Mesenchymal stem cell (in vitro differentiated cells and primary cell): ENCODE data around the gene FAM234B.

ENCODE experiments used
- DNase-seq: peaks from one replicate; pipeline ENCODE4 v3.0.0-alpha.2; 2013
- H2AFZ ChIP-seq: one replicate; pipeline ENCODE4 v1.6.1; 2013; ENCODE audit warnings: low read depth, mild to moderate bottlenecking, control low read depth, inconsistent platforms, low read length, moderate library complexity
- H2AK5ac ChIP-seq: 2 replicates; pipeline ENCODE4 v1.6.1; 2013; ENCODE audit warnings: low read length, moderate library complexity, mild to moderate bottlenecking, inconsistent platforms; ENCODE audit not compliant: severe bottlenecking
- H2BK120ac ChIP-seq: one replicate; pipeline ENCODE4 v1.6.1; 2013; ENCODE audit warnings: low read depth, mild to moderate bottlenecking, inconsistent platforms, low read length, moderate library complexity
- H2BK12ac ChIP-seq, 2 experiments: one replicate each; pipeline ENCODE4 v1.6.1; 2013; ENCODE audit warnings: inconsistent platforms in 2 of 2, low read length in 2 of 2, mild to moderate bottlenecking in 2 of 2, moderate library complexity in 2 of 2, control low read depth in 1 of 2
- H2BK15ac ChIP-seq: one replicate; pipeline ENCODE4 v1.6.1; 2013; ENCODE audit warnings: mild to moderate bottlenecking, low read depth, inconsistent platforms; ENCODE audit not compliant: poor library complexity, severe bottlenecking
- H2BK5ac ChIP-seq: 2 replicates; pipeline ENCODE4 v1.6.1; 2013; ENCODE audit warnings: low read depth, mild to moderate bottlenecking, low read length, control low read depth, inconsistent platforms; ENCODE audit not compliant: poor library complexity, severe bottlenecking
- H3K14ac ChIP-seq, 2 experiments: one replicate each; pipeline ENCODE4 v1.6.1; 2013; ENCODE audit warnings: inconsistent platforms in 2 of 2, low read length in 2 of 2, control low read depth in 1 of 2, mild to moderate bottlenecking in 1 of 2, moderate library complexity in 1 of 2
- H3K18ac ChIP-seq, 2 experiments: one replicate each; pipeline ENCODE4 v1.6.1; 2013; ENCODE audit warnings: inconsistent platforms in 2 of 2, low read length in 2 of 2, control low read depth in 1 of 2, low read depth in 1 of 2, mild to moderate bottlenecking in 1 of 2
- H3K23ac ChIP-seq, 2 experiments: one replicate each; pipeline ENCODE4 v1.6.1; 2013; ENCODE audit warnings: inconsistent platforms in 2 of 2, low read length in 2 of 2, mild to moderate bottlenecking in 2 of 2, moderate library complexity in 2 of 2, control low read depth in 1 of 2
- H3K27ac ChIP-seq: 2 replicates; pipeline ENCODE4 v1.5.1; 2013; ENCODE audit warnings: mild to moderate bottlenecking, moderate library complexity, low read length, control low read depth, inconsistent platforms; ENCODE audit not compliant: poor library complexity, severe bottlenecking
- H3K27me3 ChIP-seq, 2 experiments: 2 replicates each; pipeline versions ENCODE4 v1.6.1 to v1.7.0; 2013; ENCODE audit warnings: low read length in 2 of 2, mild to moderate bottlenecking in 2 of 2, moderate library complexity in 2 of 2, control low read depth in 1 of 2, inconsistent platforms in 1 of 2; ENCODE audit not compliant: control insufficient read depth in 1 of 2, insufficient read depth in 1 of 2
- H3K36me3 ChIP-seq, 2 experiments: 2 replicates each; pipeline versions ENCODE4 v1.6.1 to v1.7.0; 2013; ENCODE audit warnings: low read length in 2 of 2, control low read depth in 1 of 2, inconsistent platforms in 1 of 2, low read depth in 1 of 2, mild to moderate bottlenecking in 1 of 2; ENCODE audit not compliant: insufficient read depth in 2 of 2, control insufficient read depth in 1 of 2
- H3K4ac ChIP-seq, 2 experiments: one replicate each; pipeline ENCODE4 v1.6.1; 2013; ENCODE audit warnings: inconsistent platforms in 2 of 2, low read length in 2 of 2, mild to moderate bottlenecking in 2 of 2, moderate library complexity in 2 of 2, control low read depth in 1 of 2, low read depth in 1 of 2
- H3K4me1 ChIP-seq: 2 replicates; pipeline ENCODE4 v1.6.1; 2013; ENCODE audit warnings: low read depth, low read length, control low read depth; ENCODE audit not compliant: control insufficient read depth, insufficient read depth
- H3K4me2 ChIP-seq: 2 replicates; pipeline ENCODE4 v1.6.1; 2013; ENCODE audit warnings: low read length, mild to moderate bottlenecking, inconsistent platforms; ENCODE audit not compliant: poor library complexity, severe bottlenecking
- H3K4me3 ChIP-seq, 2 experiments: 2 replicates each; pipeline versions ENCODE4 v1.5.1 to v1.7.0; 2013; ENCODE audit warnings: low read length in 2 of 2, mild to moderate bottlenecking in 2 of 2, control low read depth in 1 of 2, low read depth in 1 of 2; ENCODE audit not compliant: insufficient read depth in 1 of 2
- H3K79me1 ChIP-seq: replicated peaks from 2 replicates; pipeline ENCODE4 v1.6.1; 2013; ENCODE audit warnings: mild to moderate bottlenecking, control low read depth, low read length, inconsistent platforms; ENCODE audit not compliant: poor library complexity, severe bottlenecking
- H3K9ac ChIP-seq: 2 replicates; pipeline ENCODE4 v1.7.0; 2013; ENCODE audit warnings: mild to moderate bottlenecking, low read length, moderate library complexity
- H3K9me3 ChIP-seq: 2 replicates; pipeline ENCODE4 v1.7.0; 2013; ENCODE audit warnings: mild to moderate bottlenecking, low read length; ENCODE audit not compliant: control insufficient read depth
- H4K8ac ChIP-seq: one replicate; pipeline ENCODE4 v1.6.1; 2013; ENCODE audit warnings: inconsistent platforms, mild to moderate bottlenecking, low read length, moderate library complexity
- H4K91ac ChIP-seq: one replicate; pipeline ENCODE4 v1.6.1; 2013; ENCODE audit warnings: mild to moderate bottlenecking, low read length, inconsistent platforms
- WGBS: methylation state at CpG from one replicate; pipeline ENCODE4 v1.1.7; 2013; ENCODE audit warnings: mixed read lengths; 5-methylcytosine and 5-hydroxymethylcytosine counted together

FAM234B gene

GRCh38 chr12:13121568-13121967 is 77.4 kb downstream of the FAM234B start:
- no peak overlapping the region for H3K9ac ChIP-seq
- H4K91ac ChIP-seq, result no peak overlapping the region
- no peak overlapping the region for H3K27ac ChIP-seq
- peak overlapping the region in 1 of 2 experiments; percentile 2 for H3K4ac ChIP-seq
- no peak overlapping the region for H4K8ac ChIP-seq
- H3K27me3 ChIP-seq, result no peaks in the 10 kb centered on the region
- H2BK120ac ChIP-seq, result no peak overlapping the region
- no peaks in the 10 kb centered on the region for H3K79me1 ChIP-seq
- no peak overlapping the region for H3K14ac ChIP-seq
- H3K36me3 ChIP-seq, result no peaks in the 10 kb centered on the region
- H2AK5ac ChIP-seq, result no peak overlapping the region
- no peaks in the 10 kb centered on the region for H3K9me3 ChIP-seq
- H2BK12ac ChIP-seq, result no peak overlapping the region
- no peak overlapping the region for H2BK5ac ChIP-seq
- H3K4me2 ChIP-seq, result no peak overlapping the region
- H3K18ac ChIP-seq, result no peak overlapping the region
- H2AFZ ChIP-seq, result no peak overlapping the region
- peaks cover 3% of the 10 kb centered on the region for H3K4me1 ChIP-seq
- DNase-seq, result no peak
- H3K4me3 ChIP-seq, result no peak overlapping the region
- no peak overlapping the region for H3K23ac ChIP-seq
- 93% methylated on average over 5 of the region's 5 CpGs for WGBS
- no peak overlapping the region for H2BK15ac ChIP-seq

DNA sequence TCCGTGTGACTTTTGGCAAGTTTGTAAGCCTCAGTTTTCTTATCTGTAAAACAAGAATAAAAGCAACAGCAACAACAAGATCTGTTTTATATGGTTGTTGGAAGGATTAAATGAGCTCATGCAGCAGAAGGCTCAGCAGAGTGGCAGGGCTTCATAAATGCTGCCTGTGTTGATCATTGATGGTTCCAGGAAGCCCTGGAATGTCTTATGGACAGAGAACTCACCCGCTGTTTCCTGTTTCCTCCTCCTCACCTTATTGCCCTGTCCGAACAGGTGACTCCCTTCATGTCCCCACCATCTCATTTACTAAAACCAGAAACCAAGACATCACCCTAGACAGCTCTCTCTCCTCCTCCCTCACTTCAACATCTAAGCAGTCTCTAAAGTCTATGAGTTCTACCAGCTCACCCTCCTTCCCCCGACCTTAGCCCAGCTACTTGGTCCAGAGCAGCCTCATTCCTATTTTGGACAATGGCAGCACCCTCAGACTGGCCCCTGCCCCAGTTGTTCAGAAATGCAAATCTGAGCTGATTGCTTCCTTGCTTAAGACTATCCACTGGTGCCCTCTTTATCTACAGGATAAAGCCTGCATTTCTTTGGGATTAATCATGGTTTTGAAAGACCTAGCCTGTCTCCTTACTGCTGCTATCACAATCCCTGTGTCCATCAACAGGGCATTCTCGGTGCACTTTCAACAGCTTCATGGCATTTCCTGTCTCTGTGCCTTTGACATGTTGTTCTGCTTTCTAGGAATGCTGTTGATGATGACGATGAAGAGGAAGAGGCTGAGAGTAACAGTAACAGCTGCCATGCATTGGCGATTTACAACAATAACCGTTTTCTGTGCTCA is 80.7 kb downstream of the FAM234B start:
- H4K91ac ChIP-seq, result no peak overlapping the region
- H3K36me3 ChIP-seq, result no peaks in the 10 kb centered on the region
- no peak overlapping the region for H3K14ac ChIP-seq
- peak; percentile 68 for DNase-seq
- H2AK5ac ChIP-seq, result no peak overlapping the region
- no peak overlapping the region for H3K9ac ChIP-seq
- H2BK15ac ChIP-seq, result no peak overlapping the region
- H2AFZ ChIP-seq, result no peak overlapping the region
- H3K4me3 ChIP-seq, result no peak overlapping the region
- no peak overlapping the region for H3K4me2 ChIP-seq
- H2BK5ac ChIP-seq, result no peak overlapping the region
- 54% methylated on average over 7 of the region's 8 CpGs for WGBS
- no peak overlapping the region for H2BK12ac ChIP-seq
- H2BK120ac ChIP-seq, result no peak overlapping the region
- no peak overlapping the region for H3K4ac ChIP-seq
- H3K27ac ChIP-seq, result no peak overlapping the region
- no peaks in the 10 kb centered on the region for H3K27me3 ChIP-seq
- H3K4me1 ChIP-seq, result peaks cover 2% of the 10 kb centered on the region
- no peak overlapping the region for H3K23ac ChIP-seq
- no peaks in the 10 kb centered on the region for H3K9me3 ChIP-seq
- no peak overlapping the region for H4K8ac ChIP-seq
- no peaks in the 10 kb centered on the region for H3K79me1 ChIP-seq
- peak overlapping the region in 1 of 2 experiments; percentile 63 for H3K18ac ChIP-seq

DNA sequence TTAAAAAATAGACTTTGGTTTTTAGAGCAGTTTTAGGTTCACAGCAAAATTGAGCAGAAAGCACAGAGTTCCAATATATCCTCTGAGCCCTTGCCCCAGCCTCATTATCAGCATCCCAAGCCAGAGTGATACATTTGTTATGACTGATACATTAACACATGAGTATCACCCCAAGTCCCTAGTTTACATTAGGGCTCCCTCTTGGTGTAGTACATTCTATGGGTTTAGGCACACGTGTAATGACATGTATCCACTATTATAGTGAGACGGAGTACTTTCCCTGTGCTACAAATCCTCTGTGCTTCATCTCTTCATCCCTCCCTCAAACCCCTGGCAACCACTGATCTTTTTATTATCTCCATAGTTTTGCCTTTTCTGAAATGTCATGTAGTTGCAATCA is 81.8 kb downstream of the FAM234B start:
- Histone ChIP-seq H3K14ac (no peak overlapping the region), H3K23ac (no peak overlapping the region), H3K79me1 (no peaks in the 10 kb centered on the region), H2BK5ac (no peak overlapping the region), H3K4me1 (peaks cover 4% of the 10 kb centered on the region), H3K36me3 (no peaks in the 10 kb centered on the region), H3K27me3 (no peaks in the 10 kb centered on the region), H3K4me3 (no peak overlapping the region), H3K4me2 (no peak overlapping the region), H2BK12ac (no peak overlapping the region), H2AK5ac (no peak overlapping the region), H3K4ac (no peak overlapping the region), H3K18ac (no peak overlapping the region), H3K9ac (no peak overlapping the region), H3K9me3 (no peaks in the 10 kb centered on the region), H2BK15ac (no peak overlapping the region), H2AFZ (no peak overlapping the region), H3K27ac (no peak overlapping the region), H2BK120ac (no peak overlapping the region), H4K91ac (no peak overlapping the region), H4K8ac (no peak overlapping the region)
- DNase-seq, result no peak
- 100% methylated on average over 2 of the region's 2 CpGs for WGBS

DNA sequence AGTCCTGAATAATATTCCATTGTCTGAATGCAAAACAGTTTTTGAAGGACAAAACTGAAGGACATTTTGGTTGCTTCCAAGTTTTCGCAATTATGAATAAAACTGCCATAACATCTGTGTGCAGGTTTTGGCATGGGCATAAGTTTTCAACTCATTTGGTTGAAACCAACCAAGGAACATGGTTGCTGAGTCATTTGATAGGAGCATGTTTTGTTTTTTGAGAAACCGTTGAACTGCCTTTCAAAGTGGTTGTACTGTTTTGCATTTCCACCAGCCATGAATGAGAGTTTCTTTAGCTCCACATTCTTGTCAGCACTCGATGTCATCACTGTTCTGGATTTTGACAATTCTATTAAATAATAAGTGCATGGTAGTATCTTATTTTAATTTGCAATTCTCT is 82.3 kb downstream of the FAM234B start:
- 99% methylated on average over 2 of the region's 3 CpGs for WGBS

More for the DNA sequence above, 82.3 kb downstream of the FAM234B start:
- H3K9ac ChIP-seq, result no peak overlapping the region
- H2AFZ ChIP-seq, result no peak overlapping the region
- no peak overlapping the region for H2AK5ac ChIP-seq
- H3K18ac ChIP-seq, result no peak overlapping the region
- no peak overlapping the region for H2BK120ac ChIP-seq
- no peak overlapping the region for H2BK5ac ChIP-seq
- no peak overlapping the region for H3K27ac ChIP-seq
- peaks cover 7% of the 10 kb centered on the region for H3K4me1 ChIP-seq
- no peak overlapping the region for H3K4ac ChIP-seq
- no peak overlapping the region for H2BK15ac ChIP-seq
- H3K4me2 ChIP-seq, result no peak overlapping the region
- no peak overlapping the region for H3K23ac ChIP-seq
- H3K14ac ChIP-seq, result no peak overlapping the region
- H3K27me3 ChIP-seq, result no peaks in the 10 kb centered on the region
- no peak overlapping the region for H3K4me3 ChIP-seq
- H2BK12ac ChIP-seq, result no peak overlapping the region
- DNase-seq, result no peak
- no peaks in the 10 kb centered on the region for H3K9me3 ChIP-seq
- no peak overlapping the region for H4K91ac ChIP-seq
- no peaks in the 10 kb centered on the region for H3K79me1 ChIP-seq
- no peaks in the 10 kb centered on the region for H3K36me3 ChIP-seq
- H4K8ac ChIP-seq, result no peak overlapping the region
